ENCODE measurements around the gene AP5Z1. TPM values are rescaled to one million over a fixed set of nuclear protein-coding genes. Genes with fewer than 3 reads are reported as not detected.

AP5Z1 gene
- polyA plus RNA-seq, 6 donors from 2014 or later: 27.8 to 52.3 (median 37.3) TPM

DNA sequence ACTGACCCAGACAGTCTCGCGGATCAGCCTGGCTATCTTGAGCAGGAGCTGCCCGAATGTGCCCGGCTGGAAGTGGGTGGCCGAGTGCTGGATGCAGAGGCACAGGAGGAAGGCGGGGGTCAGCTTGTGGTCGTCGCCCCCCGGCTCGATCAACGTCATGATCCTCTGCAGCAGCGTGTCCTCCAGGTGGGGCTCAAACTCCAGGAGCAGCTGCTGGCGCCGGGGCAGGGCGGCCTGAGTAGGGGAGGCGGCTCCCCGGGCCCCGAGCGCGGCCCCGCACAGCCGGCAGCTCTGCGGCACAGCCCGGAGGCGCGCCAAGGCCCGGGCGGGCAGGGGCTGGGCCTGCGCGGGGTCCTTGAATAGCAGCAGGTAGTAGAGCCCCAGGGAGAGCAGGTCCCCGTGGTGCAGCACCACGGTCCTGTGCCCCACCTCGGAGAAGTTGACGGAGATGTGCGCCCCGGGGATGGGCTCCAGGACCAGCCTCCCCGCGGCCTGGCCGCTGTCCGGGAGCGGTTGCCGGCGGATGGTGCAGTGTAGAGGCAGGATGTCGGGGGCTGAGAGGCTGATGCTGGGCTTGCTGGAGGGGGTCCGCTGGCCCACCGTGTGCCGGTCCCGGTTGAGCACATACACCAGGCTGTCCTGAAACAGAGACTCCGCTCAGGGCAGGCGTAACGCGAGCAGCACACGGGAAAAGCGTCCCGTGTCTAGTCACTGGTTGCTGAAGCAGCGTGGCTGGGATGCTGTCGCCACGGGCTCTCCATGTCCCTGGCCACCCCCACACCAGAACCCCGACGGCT is 59.4 kb downstream of the AP5Z1 start:
- DNase-seq (no peak), ATAC-seq (ENCODE audit: low read depth in 2 of 2) (no peak)
- H3K27ac Mint-ChIP-seq: no peak overlapping the region
- no peaks in the 10 kb centered on the region for H3K9me3 Mint-ChIP-seq
- H3K36me3 Mint-ChIP-seq: no peaks in the 10 kb centered on the region
- peaks cover 0 to 4% (median 0%) of the 10 kb centered on the region in 3 donors for H3K4me1 Mint-ChIP-seq
- H3K27me3 Mint-ChIP-seq: peaks cover 0 to 8% (median 4%) of the 10 kb centered on the region in 3 donors
- no peak overlapping the region for H3K4me3 Mint-ChIP-seq

DNA sequence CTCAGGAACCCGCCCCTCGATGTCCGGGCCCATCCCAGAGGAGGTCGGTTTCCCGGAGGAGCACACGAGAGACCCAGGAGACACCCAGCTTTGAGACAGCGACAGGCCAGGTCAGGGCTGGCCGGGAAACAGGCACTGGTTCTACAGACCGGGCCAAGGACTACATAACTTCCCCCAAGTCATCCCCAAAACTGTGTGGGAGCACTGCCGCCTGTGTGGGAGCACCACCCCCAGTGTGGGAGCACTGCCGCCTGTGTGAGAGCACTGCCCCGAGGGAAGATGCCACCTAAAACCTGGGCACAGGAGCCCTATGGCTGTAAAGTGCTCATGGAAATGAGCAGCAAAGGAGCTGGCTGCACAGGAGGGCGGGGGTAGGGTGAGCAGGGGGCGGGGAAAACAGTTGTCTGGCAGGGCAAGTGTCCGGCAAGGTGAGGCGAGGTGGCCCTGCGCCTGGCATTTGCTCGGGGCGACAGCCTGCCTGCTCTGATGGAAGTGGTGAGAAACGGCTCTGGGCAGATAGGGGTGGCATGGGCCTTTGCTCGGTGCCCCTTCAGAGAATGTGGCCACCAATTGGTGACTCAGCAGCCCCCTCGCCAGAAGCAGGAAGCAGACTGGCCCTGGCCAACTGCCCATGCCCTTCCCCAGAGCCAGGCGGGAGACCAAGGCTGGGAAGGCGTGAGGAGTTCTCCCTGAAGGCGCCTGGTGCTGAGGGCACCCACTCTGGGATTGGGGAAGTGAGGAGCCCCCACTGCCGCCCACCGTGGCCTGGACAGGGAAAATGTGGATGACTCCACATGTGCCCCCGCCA is 60.2 kb downstream of the AP5Z1 start:
- DNase-seq (no peak), ATAC-seq (ENCODE audit: low read depth in 2 of 2) (no peak)
- Mint-ChIP-seq H3K27ac (no peak overlapping the region), H3K9me3 (no peaks in the 10 kb centered on the region), H3K4me1 (no peaks in the 10 kb centered on the region), H3K36me3 (no peaks in the 10 kb centered on the region), H3K4me3 (no peak overlapping the region), H3K27me3 (peaks cover 0 to 8% (median 4%) of the 10 kb centered on the region in 3 donors)

DNA sequence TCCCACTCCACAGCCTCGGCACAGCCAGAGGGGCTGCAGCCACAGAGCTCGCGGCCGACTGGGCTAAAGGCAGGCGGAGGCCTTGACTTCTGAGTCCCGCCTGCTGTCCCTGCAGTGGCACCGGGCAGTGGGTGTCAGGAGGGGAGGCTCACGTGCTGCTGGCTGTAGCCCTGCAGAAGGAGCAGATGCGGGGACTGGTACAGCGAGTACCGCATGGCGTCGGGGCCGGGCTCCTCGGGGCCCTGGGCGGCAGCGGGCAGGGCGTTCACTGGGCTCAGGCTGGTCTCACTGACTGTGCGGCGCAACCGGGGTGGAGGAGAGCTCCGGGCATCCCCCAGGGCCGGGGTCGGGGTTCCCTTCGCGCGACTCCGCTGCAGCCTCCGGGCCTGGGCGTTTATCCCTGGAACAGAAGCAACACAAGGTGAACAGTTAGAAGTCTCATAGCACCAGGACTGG is 60.8 kb downstream of the AP5Z1 start:
- Mint-ChIP-seq H3K4me3 (no peak overlapping the region), H3K36me3 (no peaks in the 10 kb centered on the region), H3K9me3 (no peaks in the 10 kb centered on the region), H3K27me3 (peaks cover 0 to 8% (median 1%) of the 10 kb centered on the region in 3 donors), H3K27ac (no peak overlapping the region), H3K4me1 (no peaks in the 10 kb centered on the region)
- ATAC-seq (ENCODE audit: low read depth in 2 of 2) (no peak), DNase-seq (no peak)

DNA sequence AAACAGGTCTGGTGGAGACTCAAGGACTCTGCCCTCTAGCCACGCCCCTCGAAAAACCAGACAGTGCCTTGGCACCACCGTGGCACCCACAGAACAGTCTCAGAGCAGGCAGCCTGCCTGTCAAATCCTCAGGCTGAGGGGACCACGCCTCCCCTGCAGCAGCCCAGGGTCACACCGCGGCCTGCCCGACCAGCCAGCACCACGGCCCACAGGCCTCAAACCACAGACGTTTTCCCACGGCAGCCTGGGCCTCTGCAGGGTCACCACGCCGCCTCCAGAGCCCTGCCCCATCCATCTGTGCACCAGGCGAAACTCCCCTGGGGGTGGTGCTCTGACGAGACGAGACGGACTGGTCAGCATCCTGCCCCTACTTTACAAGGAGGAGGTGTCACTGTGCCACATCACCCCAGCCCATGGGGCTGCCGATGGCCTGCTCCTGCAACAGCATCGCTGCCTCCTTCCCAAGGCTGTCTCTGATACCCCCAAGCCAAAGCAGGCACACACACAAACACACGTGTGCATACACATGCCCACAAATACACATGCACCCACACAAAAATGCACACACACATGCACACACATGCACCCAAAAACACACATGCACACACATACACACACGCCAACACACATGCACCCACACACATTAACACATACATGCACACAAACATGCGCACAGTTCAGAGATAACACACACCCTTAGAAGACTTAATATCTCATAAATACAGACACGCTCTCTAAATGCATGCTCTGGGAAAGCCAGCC is 61.8 kb downstream of the AP5Z1 start:
- ATAC-seq (ENCODE audit: low read depth in 2 of 2) (no peak), DNase-seq (no peak)
- no peak overlapping the region for H3K4me3 Mint-ChIP-seq
- peaks cover 0 to 8% (median 0%) of the 10 kb centered on the region in 3 donors for H3K27me3 Mint-ChIP-seq
- no peaks in the 10 kb centered on the region for H3K9me3 Mint-ChIP-seq
- H3K27ac Mint-ChIP-seq: no peak overlapping the region
- H3K36me3 Mint-ChIP-seq: no peaks in the 10 kb centered on the region
- H3K4me1 Mint-ChIP-seq: no peaks in the 10 kb centered on the region

DNA sequence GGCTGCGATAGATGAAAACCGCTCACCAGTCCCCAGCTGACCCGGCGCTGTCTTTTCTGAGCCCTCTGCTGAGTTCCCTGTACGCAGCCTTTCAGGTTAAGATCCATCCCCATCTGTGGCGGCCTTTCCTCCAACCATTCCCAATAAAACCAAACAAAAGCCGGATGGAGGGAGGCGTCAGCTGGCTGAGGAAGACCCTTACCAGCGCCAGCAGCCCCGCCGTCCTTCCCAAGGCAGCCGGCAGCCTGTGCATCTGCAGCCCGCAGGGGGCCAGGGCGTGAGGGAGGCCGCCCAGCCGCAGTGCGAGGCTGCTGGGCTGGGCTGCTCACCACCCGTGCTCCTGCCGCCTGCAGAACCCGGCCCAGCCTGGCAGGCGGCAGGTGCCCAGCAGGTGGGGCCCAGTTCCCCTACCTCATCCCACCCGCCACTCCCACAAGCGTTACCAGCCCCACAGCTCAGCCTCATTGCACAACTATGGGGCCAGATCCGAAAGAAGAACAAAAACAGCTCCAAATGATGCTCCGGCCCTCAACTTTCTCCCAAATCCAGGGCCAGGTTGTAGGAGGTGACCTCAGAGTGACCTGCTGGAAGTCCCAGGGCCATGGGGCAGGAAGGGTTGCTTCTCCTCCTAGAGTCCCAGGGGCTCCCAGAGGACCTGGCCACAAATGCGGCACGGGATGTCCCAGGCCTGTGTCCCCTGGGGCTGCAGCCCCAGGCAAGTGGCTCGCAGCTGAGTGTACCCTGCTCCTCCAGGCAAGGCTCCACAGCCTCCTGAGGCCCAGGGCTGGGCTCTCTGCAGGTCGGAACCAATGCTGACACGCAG is 62.6 kb downstream of the AP5Z1 start:
- Mint-ChIP-seq H3K27me3 (peaks cover 0 to 8% (median 0%) of the 10 kb centered on the region in 3 donors), H3K36me3 (no peaks in the 10 kb centered on the region), H3K4me3 (peak overlapping the region in 1 of 8 donors; percentile 9), H3K4me1 (no peaks in the 10 kb centered on the region), H3K9me3 (no peaks in the 10 kb centered on the region), H3K27ac (no peak overlapping the region)
- ATAC-seq (ENCODE audit: low read depth in 2 of 2) (no peak), DNase-seq (no peak)

DNA sequence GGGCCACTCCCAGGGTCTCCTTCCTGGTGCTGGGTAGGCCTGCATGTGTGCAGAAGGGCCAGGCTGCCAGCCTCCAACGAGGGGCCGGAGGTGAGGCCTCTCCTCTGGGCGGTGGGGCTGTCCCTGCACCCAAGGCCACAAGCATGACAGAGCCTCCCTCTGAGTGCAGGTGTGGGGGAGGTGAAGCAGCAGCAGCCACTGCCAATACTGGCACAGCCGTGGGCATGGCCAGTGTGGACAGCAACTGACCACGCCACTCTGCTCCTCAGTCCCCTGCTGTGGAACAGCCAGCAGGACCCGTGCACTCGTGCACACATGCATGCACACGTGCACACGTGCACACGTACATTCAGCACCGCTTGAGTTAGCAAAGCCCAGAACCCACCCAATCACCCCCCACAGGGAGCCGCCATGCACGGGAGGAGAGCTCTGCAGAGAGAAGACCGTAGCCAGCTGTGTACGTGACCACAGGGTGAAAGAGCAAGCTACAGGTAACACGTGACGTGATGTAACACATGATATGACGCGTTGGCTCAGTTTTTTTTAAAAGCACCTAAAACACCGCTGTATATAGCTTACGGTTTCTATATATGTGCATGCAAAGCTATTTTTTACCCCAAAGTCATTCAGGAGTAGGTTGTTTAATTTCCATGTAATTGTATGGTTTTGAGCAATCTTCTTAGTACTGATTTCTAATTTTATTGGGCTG is 63.4 kb downstream of the AP5Z1 start:
- H3K36me3 Mint-ChIP-seq: no peaks in the 10 kb centered on the region
- H3K4me1 Mint-ChIP-seq: no peaks in the 10 kb centered on the region
- no peaks in the 10 kb centered on the region for H3K9me3 Mint-ChIP-seq
- no peak for ATAC-seq (ENCODE audit: low read depth in 2 of 2)
- H3K4me3 Mint-ChIP-seq: no peak overlapping the region
- peaks cover under 1 to 8% (median 7%) of the 10 kb centered on the region in 3 donors for H3K27me3 Mint-ChIP-seq
- H3K27ac Mint-ChIP-seq: no peak overlapping the region
- no peak for DNase-seq

DNA sequence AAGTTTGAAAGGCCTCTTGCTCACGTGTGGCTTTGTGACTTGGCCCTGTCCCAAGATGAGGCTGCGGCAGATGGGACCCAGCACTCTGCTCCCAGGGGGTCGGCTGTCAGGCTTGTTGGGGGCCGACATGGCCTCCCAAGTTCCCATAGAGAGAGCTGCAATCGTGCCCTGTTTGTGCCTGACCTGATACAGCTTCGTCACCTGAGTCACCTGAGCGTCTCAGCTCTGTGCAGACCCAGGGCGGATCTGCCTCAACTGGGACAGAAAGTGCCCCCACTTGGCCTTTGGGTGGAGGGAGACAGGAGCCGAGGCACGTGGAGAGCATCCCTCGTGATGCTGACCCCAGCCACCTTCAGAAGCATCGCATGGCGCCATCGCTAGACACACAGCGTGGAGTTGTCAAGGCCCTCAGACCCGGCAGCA is 64.7 kb downstream of the AP5Z1 start:
- ATAC-seq (ENCODE audit: low read depth in 2 of 2) (no peak), DNase-seq (no peak)
- no peaks in the 10 kb centered on the region for H3K9me3 Mint-ChIP-seq
- no peak overlapping the region for H3K4me3 Mint-ChIP-seq
- peaks cover 4 to 18% (median 14%) of the 10 kb centered on the region in 3 donors for H3K27me3 Mint-ChIP-seq
- H3K36me3 Mint-ChIP-seq: no peaks in the 10 kb centered on the region
- H3K4me1 Mint-ChIP-seq: peaks cover 0 to 2% (median 0%) of the 10 kb centered on the region in 3 donors
- H3K27ac Mint-ChIP-seq: no peak overlapping the region

Other genes with a start within 250 kb of the AP5Z1 start
- 1 to 10 TPM in 5 of 6 donors, under 1 TPM in 1; 0.92 to 3.1 (median 1.8) TPM for gene FOXK1, start 93.3 kb upstream of the AP5Z1 start, polyA plus RNA-seq (ENCODE audit: low read depth in 6 of 6)
- not detected for gene PAPOLB, start 86.4 kb downstream of the AP5Z1 start, polyA plus RNA-seq (ENCODE audit: low read depth in 6 of 6)
- gene RADIL, start 108.1 kb downstream of the AP5Z1 start, polyA plus RNA-seq (ENCODE audit: low read depth in 6 of 6): under 1 TPM in 1 of 6 donors, not detected in 5; 0.04 TPM
- gene MMD2, start 183.6 kb downstream of the AP5Z1 start, polyA plus RNA-seq (ENCODE audit: low read depth in 6 of 6): not detected